COLO829 (cell line): ENCODE results near the gene IP6K3.
A peak's percentile ranks its signal among the peaks of the same experiment; 100 is the strongest.

ENCODE experiments used
- DNase-seq: peaks from one replicate; pipeline ENCODE4 v3.0.0; 2012; ENCODE audit warnings: low spot score

IP6K3 gene

DNA sequence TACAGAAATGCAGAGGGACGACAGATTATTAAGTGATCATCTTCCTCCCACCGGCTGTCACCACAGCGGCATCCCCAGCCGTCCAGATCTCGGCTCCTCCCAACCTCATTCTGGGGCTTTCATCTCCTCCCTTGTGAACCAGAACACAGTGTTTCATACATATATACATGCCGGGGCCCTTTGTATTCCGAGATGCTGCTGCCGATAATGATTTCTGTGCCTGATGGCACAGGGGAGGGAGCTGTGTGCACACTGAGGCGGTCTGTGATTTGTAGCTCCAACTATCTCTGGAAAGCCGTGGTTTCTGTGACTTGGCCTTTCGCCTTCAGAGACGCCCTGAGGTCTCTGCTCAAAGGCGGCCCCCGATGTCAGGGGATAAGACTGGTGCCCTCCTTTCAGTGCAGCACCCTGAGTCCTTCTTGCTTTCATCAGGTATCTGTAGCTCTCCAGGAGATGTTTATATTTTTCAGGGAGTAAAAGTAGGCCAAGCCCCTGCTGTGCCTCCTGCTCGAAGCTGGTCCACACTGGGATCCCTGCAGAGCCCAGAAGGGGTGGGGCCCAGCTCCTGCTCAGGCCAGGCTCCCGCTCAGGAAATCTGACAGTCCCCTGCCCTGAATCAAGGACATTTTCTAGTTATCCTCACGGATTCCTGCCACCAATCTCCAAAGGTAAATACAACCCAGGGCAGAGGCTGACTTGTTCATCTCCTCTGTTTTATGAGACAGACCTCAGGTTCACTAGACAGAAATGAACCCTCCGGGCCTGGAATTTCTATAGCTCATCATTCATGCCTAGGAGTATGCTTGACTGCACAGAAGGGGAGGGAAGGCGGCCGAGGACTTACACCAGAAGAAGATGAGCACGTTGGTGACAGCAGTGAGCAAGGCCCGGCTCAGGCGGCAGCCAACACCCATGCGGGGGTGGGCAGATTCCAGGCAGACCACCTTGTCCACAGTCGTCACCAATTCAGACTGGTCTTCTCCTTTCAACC is 31.0 kb upstream of the IP6K3 start:
- DNase-seq = no peak

DNA sequence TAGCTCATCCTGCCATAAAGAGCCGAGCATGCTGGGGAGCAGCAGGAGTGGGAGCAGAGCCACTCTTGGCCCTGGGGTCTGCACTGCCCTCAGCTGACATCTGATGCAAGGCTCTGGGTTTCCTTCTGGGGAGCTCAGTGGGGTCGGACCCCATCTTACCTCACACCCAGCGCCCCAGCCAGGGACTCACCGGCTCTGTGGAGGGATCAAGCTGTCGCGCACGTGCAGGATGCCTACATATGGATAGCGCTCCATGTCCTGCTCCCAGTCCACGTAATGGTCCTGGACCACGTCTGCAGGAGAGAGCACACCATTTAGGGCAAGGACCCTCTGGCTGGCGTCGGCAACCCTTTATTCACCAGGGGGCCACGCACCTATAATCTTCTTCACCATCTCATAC is 30.1 kb upstream of the IP6K3 start:
- DNase-seq = no peak

DNA sequence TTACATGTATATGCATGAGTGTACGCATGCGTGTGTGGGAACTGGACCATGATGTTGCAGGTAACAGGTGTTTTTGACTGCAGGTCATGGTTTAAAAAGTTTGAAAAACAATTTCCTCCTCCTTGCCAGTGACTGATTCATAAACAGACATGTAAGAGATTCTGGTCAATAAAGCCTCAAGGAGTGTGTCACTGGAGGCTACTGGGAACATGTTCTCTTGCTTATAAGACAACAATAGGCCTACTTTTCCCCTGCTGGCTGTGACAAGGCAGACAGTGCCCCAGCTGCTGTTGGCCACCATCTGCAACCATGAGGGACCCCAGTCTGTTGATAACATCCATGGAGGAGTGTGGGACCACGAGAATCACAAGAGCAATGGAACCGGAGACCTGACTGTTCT is 29.5 kb upstream of the IP6K3 start:
- no peak for DNase-seq

DNA sequence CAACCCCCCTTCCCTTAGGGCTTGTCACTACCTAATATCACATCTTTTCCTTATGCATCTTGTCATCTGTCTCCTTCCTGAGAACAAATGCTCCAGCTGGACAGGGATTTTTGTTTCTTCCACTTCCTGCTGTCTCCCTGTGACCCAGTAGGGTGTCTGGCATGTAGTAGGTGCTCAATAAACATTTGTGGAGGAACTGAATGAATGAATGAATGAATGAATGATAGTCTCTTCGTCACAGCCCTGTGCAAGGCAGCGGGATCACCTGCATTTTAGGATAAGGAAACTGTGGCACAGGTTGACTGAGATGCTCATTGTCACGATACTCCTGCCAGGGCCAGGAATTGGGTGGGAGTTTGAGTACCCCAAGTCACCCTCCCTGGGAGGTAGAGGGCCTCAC is 28.1 kb upstream of the IP6K3 start:
- no peak for DNase-seq

DNA sequence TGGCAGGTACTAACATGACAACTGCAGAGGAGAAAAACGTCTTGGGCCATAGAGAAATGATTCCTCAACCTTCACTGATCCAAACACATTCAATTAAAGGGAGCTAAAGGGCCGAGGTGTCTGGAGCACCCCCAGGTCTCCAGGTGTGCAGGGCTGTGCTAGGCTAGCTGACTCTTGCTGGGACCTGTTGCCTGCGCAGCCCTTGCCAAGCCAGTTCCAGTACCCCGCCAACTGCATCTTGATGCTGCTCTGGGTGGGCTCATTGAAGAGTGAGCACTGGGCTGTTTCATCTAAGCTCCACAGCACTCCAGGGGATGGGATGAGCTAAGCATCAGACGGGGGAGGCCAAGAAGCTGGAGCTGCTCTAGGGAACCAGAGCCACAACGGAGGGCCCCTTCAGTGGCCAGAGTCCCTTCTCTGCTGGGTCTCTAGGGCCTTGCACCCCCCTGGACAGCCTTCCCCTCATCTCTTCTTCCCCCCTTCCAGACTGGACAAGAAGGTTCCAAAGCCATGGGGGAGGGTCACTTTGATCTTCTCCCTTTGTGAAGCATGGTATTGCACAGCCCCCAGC is 26.3 kb upstream of the IP6K3 start:
- DNase-seq = no peak

DNA sequence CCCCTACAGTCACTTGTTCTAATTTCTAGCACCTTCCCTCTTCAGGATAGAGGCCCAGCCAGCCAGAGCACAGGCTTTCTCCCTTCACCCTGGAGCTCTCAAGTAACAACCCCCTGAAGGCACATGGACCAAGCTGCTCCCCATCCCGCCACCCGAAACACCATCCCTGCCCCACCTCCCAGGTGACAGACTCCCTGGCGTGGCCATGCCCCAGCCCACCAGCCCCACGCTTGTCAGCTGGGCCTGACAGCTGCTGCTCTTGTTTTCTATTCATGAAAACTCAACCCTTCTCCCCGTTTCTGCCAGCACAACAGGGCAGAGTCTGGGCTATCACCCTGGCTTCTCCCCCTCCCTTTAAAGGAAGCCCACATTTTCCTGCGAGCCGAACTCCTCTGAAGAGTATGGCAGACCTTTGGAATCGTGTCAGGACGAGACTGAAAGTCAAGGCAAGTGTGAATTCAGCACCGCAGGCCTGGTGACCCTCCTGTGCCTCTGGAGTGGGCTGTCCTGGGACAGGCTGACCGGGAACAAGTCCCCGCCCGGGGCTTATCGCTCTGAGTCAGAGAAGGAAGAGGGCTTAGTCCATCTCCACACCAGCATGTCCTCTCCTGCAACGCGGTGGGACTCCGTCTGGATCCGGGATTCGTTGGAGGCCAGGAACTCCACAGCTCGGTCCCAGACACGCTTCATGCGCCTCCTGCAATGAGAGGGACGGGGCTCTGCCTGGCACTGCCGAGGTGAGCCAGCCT is 25.6 kb upstream of the IP6K3 start:
- no peak for DNase-seq

DNA sequence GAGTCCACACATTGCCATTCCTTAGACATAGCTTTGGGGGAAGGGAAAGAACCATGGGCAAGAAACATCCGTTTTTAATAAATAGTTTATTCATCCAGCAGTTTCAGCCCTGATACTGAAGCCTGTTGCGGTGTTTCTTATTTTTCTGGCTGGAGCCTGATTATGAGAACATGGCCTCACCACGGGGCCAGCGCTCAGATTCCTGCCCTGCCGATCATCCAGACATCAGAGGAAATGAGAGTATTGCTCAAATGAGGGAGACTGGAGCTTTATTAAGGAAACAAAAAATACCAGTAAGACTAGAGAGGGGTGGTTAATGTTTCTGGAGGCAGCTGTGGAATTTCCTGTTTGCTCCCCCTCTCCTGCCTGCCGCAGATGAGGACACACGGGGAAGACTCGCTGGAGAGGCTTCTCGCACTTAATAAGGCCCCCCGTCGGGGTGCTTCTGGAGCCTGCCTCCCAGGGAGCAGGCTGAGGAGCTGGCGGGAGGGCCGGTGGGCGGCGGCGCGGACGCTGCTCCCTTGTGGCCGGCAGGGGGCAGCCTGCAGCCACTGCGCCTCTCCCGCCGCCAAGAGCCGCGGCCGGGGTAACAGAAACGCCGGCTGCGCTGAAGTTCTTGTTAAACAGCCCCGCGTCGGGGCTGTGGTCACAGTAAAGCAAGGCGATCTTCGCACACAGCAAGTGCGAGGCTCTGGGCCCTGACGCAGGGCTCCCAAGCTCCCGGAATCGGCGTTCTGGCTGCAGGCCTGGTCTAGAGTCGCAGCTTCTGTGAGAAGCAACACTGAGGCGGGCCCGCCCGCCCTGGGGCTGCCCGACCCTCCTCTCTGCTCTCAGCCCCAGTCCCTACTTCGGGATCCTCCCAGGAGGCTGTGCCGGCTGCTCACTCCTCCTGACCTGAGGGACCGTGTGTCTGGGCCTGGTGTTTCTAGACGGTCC is 24.7 kb upstream of the IP6K3 start:
- peak; percentile 57 for DNase-seq

DNA sequence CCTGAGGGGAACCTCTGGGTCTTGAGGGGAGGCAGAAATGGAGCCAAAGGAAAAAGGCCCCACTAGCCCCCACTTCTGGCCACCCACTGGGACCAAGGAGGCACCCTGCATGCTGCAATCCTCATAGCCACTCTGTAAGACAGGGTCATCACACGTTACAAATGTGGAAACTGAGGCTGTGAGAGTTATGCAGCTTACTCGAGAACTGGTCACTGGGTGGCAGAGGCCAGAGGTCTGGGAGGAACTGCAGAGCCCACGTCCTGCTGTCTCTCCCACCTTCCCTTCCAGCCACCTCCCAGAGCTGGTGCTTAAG is 24.1 kb upstream of the IP6K3 start:
- no peak for DNase-seq

DNA sequence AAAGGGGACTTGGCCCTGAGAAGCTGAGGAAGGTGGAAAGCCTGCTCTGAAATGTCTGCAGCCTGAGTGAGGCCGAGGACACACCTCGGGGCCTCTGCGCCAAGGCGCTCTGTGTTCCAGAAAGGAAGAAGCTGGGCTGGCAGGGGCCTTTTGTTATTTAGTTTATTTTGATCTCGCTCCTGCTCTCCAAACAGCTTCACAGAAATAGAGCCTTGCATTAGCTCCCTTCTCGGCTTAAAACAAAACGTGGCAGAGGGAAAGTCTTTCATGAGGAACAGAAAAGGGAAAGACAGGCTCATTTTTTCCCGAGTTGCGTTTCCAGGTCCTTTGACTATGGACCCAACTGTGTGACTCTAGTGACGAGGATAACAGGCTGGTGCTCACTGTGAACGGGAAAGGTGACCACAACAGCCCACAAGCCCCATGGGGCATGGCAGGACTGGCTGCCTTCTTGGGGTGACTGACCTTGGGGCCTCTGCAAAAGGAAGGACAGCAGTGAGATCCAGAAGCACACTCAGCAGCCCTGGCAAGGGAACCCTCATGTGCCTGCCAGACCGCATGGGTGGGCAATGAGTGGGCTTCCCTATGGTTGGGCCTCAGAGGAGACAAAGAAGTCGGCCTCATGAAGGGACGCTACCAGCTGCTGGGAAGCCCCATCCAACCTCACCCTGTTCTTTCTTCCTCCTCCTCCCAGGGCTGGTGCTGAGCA is 23.6 kb upstream of the IP6K3 start:
- DNase-seq = no peak

DNA sequence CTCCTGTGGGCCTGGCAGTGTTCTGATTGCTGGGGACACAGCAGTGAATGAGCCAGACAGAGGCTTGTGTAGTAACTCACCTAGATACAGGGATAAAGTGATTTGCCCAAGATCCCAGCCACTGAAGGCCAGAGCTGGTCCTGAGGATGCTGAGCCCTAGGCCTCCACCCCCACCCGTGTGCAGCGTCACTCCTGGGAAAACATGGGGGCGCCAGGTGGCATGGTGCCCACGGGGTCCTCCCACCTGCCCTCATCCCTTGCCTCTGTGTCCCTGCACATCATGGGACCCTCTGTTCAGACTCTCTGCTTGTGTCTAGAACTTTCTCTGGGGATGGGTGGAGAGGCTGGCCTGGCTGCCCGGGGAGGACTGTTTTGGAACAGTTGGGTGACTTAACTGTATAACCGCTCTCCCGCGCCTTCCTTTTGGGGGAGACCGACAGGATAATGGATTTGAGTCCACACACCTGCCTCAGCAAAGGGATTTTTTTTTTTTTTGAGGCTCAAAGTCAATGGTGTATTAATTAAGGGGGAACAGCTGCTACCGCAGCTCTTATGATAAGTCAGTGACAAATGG is 22.6 kb upstream of the IP6K3 start:
- DNase-seq = no peak

DNA sequence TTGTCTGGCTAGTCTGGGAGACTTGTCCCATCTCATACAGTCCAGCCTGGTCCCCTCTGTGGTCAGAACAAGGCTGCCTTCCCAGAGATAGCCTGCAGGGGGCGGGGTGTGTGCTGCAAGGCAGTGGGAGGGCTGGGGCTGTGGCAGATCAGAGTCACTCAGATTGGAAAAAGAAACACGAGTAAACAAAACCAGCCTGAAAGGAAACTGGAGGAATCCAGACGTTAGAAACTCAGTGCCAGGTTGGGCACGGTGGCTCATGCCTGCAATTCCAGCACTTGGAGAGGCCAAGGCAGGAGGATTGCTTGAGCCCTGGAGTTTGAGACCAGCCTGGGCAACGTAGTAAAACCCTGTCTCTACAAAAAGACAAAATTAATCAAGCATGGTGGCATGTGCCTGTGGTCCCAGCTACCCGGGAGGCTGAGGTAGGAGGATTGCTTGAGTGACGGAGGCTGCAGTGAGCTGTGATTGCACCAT is 22.0 kb upstream of the IP6K3 start:
- DNase-seq = peak; percentile 72

DNA sequence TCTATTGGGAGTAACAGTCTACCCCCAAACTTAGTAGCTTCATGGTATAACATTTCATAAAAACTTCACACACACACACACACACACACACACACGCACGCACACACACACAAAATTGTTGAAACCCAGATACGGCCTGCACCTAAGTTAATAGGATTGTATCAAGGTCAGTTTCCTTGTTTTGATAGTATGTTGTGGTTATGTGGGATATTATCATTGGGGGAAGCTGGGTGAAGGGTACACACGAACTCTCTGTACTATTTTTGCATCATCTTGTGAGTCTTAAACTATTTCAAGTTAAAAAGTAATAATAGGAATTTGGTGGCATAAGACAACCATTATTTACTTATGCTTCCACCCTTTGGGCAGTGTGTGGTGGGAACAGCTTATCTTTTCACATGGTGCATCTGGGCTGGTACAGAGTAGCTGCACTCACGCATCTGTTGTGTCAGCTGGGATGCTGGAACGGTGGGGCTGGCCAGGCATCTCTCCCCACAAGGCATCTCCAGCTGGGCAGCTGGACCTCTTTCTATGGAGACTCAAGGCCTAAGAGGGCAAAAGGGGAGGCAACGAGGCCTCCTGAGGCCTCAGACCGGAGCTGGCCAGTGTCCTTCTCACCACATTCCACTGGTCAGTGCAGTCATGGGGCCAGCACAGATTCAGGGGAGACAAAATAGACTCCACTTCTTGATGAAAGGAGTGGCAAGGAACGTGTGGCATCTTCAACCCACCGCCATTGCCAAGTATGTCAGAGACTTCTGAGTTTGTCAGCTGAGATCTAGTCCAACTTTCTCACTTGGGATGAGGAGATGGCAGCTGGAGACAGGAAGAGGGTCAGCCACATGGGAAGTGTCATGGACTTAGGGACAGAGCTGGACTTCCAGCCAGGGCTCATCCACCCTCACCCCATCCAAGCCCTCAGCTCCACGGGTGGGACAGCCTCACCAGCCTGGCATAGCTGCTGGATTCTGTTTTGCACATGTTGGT is 20.5 kb upstream of the IP6K3 start:
- DNase-seq = no peak

DNA sequence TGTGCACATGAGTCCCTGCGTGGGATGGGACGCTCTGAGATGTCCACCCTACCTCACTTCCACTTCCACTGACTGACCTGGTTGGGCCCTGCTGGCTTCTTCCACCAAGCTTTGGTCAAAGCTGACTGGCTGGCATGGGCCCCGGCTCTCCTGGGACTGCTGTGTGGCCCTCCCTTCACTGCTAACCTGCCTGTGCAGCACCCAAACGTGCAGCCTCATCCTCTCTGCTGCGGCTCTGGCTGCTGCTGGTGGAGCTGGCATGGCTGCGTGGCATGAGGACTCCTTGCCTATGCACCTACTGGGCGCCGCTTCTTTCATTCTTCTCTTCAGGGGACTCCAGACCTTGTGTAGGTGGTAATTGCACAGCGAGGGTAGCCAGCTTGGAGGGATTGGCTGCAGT is 18.7 kb upstream of the IP6K3 start:
- DNase-seq = no peak

DNA sequence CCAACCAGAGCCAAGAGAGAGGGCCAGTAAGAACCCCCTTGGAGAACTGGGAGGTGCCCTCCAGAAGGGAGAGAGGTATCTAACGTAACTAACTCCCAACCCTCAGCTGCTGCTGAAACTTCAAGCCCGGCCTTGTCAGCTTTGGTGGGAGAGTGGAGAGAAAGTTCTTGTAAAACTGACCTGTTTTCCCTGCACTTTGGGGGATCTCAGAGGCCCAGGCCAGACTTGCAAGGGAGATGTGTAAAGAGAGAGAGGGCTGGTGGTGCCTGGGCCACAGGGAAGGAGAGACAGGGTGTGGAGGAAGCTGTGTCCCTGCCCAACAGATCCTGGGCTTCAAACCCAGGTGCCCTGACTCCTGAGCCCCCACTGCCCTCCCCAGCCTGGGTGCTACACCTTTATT is 17.3 kb upstream of the IP6K3 start:
- DNase-seq = no peak

DNA sequence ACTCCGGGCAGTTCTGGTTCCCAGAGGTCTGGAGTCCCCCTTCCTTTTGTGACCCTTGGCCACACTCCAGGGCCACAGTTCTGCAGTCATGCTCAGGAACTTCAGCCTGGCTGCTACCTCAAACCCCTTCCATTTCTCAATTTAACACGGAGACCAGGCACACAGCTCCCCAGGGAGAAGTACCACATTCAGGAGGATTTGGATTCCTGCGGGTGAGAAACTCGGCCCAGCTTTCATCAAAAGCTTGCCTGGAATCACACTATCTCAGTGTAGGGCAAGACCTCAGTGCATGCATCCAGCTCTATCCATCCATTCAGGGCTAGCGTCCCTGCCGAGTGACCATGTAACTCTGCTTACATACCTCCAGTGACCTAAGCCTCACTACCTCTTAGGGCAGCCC is 16.8 kb upstream of the IP6K3 start:
- no peak for DNase-seq

DNA sequence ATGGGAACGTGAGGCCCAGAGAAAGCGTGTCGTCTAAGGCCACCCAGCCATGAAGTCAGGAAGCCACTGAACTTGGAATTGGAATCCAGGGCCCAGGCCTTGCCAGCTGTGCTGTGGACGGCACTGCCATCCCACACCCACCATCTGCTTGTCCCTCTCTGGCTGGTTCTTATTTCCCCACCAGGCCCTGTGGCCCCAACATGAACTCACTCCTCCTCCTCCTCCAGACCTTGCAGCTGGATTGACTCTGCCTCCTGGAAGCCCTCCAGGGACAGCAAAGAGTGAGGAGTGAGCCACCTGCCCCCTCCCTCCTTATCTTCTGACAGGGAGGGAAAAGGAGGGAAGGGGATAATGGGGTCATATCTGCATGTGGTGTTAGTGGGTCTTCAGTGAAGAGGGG is 16.0 kb upstream of the IP6K3 start:
- no peak for DNase-seq

DNA sequence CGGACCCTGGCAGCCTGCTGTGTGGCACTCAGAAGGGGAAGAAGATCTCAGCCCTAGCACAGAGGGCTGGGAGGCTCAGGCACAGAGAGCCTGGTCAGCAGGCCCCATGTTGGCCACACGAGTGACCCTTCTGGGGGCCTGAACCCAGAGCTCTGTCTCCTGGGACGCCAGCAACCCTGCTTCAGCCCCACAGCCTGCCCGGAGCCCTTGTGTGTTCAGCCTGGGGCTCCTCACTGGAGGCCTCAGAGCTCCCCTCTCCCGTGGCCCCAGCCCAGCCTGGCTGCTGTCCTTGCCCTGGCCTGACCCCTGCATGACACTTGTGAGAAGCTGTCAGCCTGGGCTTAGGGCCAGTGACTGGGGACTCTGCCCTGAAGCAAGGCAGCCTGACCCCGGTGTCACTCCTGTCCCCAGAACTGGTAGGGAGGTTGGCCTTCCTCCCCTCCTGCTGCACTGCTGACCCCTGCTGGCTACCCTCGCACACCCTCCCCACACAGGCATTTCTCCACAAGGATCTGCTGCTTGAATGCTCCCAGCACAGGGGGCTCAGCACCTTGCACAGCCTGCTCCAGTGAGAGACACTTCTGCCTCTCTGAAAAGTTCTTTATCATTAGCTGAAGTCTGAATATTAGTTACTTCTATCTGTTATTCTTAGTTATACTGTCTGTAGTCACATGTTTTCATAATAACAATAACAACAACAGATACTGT is 15.4 kb upstream of the IP6K3 start:
- DNase-seq = no peak

DNA sequence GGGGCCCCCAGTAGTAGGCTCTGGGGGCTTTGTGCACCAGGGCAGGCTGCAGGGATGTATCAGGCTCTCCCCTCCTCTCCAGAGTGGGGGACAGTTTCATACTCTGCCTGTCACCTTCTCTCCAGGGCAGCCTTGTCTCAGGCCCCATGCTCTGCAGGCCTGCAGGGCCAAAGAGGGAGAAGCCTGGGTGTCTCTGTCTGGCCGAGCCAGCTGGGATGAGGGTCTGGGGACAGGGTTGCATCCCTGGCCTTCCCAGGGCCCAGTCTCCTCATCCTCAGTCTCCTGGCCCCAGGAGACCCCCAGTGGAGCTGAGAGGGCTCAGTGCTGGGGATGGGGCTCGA is 14.8 kb upstream of the IP6K3 start:
- DNase-seq = no peak
